ENCODE data around the gene KCNC4. TPM values are rescaled to one million over a fixed set of nuclear protein-coding genes. Genes with fewer than 3 reads are reported as not detected.

Gene KCNC4
- polyA plus RNA-seq, 1 donor from 2014 or later, result 1.8 TPM

DNA sequence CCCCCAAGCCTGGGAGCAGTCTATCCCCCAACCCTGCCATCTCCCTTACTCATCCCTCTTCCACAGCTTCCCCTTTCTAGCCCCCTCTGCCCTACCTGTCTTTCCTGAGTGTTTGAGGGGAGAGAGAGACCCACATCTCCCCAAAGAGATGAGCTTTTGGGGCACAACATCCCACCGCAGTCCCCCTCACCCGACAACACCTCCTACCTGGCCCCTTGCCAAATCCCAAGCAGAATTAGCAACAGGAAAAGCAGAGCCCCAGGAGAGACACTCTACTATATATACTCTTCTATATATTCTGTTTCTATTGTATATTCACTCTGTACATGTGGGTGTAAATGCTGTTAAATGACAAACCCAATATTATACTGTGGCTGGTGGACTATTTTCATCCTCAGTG lies 9.9 kb upstream of the KCNC4 start:
- Mint-ChIP-seq H3K27me3 (peaks cover 2% of the 10 kb centered on the region), H3K36me3 (peaks cover 2% of the 10 kb centered on the region), H3K27ac (no peak overlapping the region), H3K4me3 (no peak overlapping the region), H3K9me3 (no peaks in the 10 kb centered on the region), H3K4me1 (peaks cover 2 to 6% (median 6%) of the 10 kb centered on the region in 3 donors)

DNA sequence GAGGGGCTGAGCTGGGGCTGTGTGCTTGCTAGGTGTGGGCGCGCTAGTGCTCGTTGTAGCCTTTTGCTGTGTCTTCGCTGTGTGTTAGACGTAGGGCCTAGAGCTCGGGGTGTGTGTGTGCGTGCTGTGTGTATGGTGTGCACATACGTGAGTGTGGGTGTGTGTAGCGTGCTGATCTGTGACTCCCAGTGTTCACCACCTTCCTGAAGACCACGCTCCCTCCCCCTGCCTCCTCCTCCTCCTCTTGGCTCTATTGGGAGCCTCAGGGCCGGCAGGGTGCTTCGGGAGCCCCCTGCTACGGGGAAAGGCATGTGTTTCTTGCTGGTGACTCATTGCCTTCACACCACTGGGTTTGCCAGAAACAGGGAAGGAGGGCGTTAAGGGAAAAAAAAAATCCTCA lies 9.4 kb upstream of the KCNC4 start:
- peaks cover 2 to 6% (median 6%) of the 10 kb centered on the region in 3 donors for H3K4me1 Mint-ChIP-seq
- no peaks in the 10 kb centered on the region for H3K9me3 Mint-ChIP-seq
- H3K36me3 Mint-ChIP-seq, result peaks cover 2% of the 10 kb centered on the region
- H3K27ac Mint-ChIP-seq, result no peak overlapping the region
- H3K27me3 Mint-ChIP-seq, result peaks cover 2% of the 10 kb centered on the region
- H3K4me3 Mint-ChIP-seq, result no peak overlapping the region

DNA sequence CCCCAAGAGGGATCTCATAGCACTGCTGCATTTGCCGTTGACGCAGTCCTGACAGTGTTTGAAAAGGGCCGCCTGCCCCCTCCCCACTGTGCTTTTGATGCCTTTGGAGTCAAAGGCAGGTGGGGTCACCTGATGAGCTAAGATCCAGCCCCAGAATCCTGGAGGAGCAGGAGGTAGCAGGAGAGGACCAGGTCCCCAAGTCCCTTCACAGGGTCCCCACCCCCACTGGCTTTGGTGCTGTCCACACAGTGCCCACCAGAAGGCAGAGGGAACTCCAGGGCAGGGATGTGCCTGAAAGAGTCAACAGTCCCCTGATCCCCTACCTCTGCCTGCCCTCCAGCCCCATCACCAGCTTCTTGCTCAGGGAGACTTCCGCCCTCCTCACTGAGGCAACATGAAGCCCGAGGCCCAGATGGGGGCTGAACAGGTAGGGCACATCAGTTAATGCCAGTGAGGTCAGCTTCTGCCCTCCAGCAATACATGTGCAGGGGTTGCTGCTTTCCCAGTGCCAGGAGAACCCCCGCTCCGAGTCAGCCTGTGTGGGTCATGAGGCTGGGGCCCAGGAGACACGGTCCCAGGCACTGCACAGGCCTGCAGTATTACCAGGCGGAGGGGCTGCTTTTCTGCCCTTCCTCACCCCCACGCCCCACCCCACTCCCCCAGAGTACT lies 8.8 kb upstream of the KCNC4 start:
- H3K9me3 Mint-ChIP-seq, result no peaks in the 10 kb centered on the region
- peaks cover 2% of the 10 kb centered on the region for H3K27me3 Mint-ChIP-seq
- H3K36me3 Mint-ChIP-seq, result peaks cover 2% of the 10 kb centered on the region
- H3K4me1 Mint-ChIP-seq, result peaks cover 2 to 6% (median 6%) of the 10 kb centered on the region in 3 donors
- no peak overlapping the region for H3K4me3 Mint-ChIP-seq
- H3K27ac Mint-ChIP-seq, result no peak overlapping the region

DNA sequence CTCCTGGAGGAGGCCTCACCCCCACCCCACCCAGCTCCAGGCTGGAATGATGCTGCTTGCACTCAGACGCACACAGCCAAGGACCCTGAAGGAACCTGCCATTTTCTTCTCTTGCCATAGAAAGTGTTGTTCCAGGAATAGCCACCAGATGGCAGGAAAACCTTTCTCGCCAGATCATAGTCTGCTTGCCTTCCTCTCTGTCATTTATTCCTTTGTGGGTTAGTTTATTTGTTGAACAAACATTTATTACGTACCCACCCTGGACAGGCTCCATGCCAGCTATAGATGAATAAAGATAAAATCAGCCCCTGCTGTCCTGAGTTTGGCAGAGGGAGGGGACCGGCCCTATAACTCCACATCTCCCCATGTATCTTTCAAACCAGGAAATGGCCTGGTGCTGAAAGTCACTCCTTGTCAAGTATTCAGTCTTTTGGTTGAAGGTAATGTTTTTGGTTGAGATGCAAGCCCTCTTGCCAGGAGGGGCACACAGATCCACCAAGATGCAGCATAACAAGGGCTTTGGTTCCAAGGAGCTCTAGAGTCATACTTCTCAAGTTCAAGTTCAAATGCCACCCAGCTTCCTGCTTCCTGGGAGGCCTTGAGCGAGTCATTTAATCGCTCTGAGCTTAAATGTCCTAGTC lies 7.0 kb upstream of the KCNC4 start:
- peak overlapping the region in 1 of 4 donors; percentile 40 for H3K4me3 Mint-ChIP-seq
- no peaks in the 10 kb centered on the region for H3K9me3 Mint-ChIP-seq
- peaks cover 3 to 12% (median 6%) of the 10 kb centered on the region in 3 donors for H3K4me1 Mint-ChIP-seq
- H3K27me3 Mint-ChIP-seq, result no peaks in the 10 kb centered on the region
- H3K36me3 Mint-ChIP-seq, result peaks cover 2% of the 10 kb centered on the region
- H3K27ac Mint-ChIP-seq, result peak overlapping the region in 2 of 3 donors; percentile 11 to 23

DNA sequence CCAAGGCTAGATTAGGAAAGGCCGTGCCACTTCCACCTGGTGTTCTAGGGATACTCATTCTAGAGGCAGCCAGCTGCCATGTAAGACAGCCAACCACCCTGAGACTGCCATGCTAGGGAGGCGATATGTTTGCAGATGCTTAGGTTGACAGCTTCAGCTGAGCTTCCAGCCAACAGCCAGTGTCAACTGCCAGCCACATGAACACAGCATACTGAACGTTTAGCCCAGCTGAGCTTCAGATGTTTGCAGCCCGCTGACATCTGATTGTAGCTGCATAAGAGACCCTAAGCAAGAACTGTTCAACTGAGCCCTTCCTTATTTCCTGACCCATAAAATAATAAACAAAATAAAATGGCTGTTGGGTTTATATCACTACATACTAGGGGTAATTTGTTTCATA lies 5.0 kb upstream of the KCNC4 start:
- Mint-ChIP-seq H3K9me3 (no peaks in the 10 kb centered on the region), H3K36me3 (peaks cover 1% of the 10 kb centered on the region), H3K4me3 (no peak overlapping the region), H3K4me1 (peaks cover 11 to 15% (median 15%) of the 10 kb centered on the region in 3 donors), H3K27ac (no peak overlapping the region), H3K27me3 (no peaks in the 10 kb centered on the region)

DNA sequence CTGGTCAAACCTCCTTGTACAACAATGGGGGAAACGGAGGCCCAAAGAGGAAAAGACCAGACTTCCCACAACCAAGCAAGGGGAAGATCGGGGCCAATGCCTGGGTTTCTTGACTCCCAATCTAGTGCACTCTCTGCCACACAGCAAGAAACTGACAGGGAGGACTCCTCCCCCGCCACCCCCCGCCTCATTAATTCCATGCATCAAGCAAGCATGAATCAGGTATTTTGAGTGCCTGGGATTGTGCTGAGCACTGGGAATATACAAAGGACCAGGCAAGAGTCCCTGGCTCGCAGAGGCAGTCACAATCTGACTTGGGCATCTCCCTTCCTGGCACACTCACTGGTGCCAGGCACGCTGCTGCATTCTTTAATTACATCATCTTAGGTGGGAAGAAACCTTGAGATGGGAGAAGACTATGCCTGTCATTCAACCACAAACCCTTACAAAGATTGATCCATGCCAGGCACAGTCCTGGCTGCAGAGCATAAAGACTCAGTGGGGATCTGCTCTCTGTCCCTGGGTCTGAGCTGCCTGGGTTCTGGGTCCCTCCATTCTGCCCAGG lies 4.4 kb upstream of the KCNC4 start:
- H3K9me3 Mint-ChIP-seq, result no peaks in the 10 kb centered on the region
- H3K27ac Mint-ChIP-seq, result no peak overlapping the region
- H3K4me3 Mint-ChIP-seq, result no peak overlapping the region
- H3K27me3 Mint-ChIP-seq, result no peaks in the 10 kb centered on the region
- peaks cover 11 to 15% (median 15%) of the 10 kb centered on the region in 3 donors for H3K4me1 Mint-ChIP-seq
- H3K36me3 Mint-ChIP-seq, result no peaks in the 10 kb centered on the region

DNA sequence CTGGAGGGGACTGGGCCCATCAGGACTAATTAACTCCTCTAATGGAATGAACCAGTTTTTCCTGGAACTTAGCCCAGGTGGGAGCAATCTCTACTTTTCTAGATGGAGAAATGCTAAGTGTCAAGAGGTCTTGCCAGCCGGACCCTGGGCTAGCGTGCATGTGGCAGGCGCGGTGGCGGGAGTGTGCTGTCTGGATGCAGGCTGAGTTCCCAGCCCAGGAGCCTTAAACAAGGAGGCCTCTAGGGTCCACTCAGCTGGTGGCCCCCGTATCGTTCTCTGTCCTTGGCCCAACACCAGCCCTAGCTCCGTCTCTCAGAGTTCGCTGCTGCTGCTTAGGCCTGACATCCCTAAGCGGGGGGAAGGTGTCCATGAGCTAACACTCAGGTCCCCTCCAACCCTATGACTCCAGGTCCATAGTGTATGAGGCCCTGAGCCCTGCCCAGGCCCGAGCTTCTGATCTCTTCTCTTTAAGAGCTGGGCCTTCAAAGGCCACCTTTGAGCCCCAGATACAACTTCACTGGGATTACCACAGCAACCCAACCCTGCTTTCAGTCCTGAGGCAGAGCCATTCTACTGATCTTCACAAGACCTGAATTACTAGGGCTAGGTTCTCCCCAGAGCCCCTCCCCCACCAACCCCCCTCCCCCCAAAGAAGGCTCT lies 3.7 kb upstream of the KCNC4 start:
- H3K27ac Mint-ChIP-seq, result no peak overlapping the region
- no peaks in the 10 kb centered on the region for H3K27me3 Mint-ChIP-seq

DNA sequence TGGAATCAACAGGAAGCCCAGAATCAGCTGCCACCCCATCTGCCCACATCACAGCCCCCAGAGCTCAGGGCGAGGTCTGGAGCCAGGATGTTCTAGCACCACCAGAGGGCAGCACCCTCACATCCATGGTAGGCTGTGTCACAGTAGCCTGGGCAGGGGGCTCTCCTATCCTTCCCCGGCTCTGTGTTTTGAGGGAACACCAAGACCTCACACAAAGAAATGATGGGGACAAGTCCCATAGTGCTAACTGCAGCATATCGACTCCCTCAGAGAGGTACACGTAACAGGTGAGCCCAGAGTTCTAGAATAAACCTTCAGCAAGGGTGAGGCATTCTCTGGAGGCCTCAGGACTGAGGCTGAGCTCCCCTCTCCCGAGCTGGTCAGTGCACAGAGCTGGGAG lies 2.3 kb upstream of the KCNC4 start:
- Mint-ChIP-seq H3K9me3 (peaks cover 0 to 2% (median 0%) of the 10 kb centered on the region in 3 donors), H3K36me3 (no peaks in the 10 kb centered on the region), H3K27ac (peak overlapping the region; percentile 18 to 95 (median 59)), H3K27me3 (no peaks in the 10 kb centered on the region), H3K4me3 (peak overlapping the region in 1 of 4 donors; percentile 74), H3K4me1 (peaks cover 16 to 18% (median 18%) of the 10 kb centered on the region in 3 donors)

More for the DNA sequence above, 3.7 kb upstream of the KCNC4 start:
- Mint-ChIP-seq H3K9me3 (peaks cover 0 to 2% (median 0%) of the 10 kb centered on the region in 3 donors), H3K4me1 (peaks cover 12 to 15% (median 15%) of the 10 kb centered on the region in 3 donors), H3K36me3 (no peaks in the 10 kb centered on the region), H3K4me3 (peak overlapping the region in 1 of 4 donors; percentile 74)

DNA sequence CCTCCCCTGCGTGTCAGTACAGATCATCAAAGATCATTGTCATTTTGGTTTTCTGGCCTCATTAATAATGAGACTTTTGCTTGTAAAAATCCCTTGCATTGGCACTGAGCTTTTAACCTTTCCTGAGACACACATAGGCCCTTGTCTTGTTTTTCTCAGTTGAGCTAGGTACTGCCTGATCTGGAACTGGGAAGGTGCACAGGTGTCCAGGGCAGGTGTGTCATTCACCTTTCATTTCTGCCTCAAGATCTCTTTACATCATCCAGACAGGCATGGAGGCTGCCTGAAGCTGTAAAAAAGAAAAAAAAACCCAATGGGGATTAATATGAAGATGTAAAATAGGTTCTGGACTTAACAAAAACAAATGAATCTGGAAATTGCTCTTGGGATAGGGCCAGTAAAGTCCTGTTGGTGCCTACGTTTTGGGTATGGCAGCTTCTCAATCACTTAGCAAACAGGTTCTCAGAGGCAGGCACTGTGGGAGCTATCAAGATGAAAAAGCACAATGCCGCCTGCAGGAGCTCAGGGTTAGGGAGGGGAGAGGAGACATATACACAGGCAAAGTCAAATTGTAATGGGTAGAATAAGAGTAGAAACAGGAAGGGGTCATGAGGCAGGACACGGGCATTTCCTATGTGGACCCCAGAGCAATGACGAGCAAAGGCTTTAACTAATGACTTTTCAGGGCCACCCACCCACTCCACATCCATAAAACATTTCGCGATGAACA lies 1.0 kb upstream of the KCNC4 start:
- Mint-ChIP-seq H3K4me3 (peak overlapping the region; percentile 74 to 96 (median 90)), H3K36me3 (no peaks in the 10 kb centered on the region), H3K4me1 (peaks cover 13 to 21% (median 19%) of the 10 kb centered on the region in 3 donors), H3K27me3 (no peaks in the 10 kb centered on the region), H3K27ac (peak overlapping the region in 2 of 3 donors; percentile 95), H3K9me3 (peaks cover 0 to 2% (median 0%) of the 10 kb centered on the region in 3 donors)

DNA sequence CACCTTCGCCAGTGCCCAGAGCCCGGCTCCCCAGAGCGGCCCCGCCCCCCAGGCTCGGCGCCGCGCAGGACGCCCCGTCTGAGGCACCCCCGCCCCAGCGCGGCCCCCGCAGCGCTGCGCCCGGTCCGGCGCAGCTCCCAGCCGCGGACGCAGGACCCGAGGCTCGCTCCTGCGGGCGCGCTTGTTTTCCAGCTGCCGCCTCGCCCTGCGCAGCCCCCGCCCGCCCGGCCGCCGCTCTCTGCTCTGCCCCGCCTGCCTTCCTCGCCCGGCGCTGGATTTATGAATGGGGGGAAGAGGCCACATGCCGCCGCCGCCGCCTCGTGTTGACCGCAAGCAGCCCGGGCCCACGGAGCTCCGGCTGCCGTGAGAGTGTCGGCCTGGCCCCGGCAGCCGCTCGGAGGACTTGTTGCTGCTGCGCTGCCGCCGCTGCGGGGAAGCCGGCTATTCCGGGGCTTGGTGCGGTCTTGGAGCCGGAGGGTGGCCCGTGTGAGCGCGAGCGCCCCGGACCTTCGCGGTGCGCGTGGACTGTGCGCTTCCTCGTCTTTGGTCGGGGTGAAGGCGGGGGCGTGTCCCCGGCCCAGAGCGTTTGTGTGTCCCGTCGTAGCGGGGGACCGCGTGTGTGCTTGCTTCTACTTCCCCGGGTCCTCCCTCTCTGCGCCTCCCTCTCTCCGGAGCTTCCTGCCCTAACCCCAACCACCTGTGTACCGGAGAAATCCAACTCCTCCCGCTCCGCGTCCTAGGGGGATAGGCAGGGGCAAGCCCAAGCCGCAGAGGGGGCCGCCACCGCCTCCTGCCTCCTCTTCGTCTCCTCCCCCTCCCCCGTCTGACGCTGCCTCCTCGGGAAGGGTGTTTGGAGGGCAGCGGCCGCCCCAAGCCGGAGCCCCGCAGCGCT lies 736 bp downstream of the KCNC4 start:
- H3K9me3 Mint-ChIP-seq, result peaks cover 0 to 2% (median 0%) of the 10 kb centered on the region in 3 donors
- no peaks in the 10 kb centered on the region for H3K36me3 Mint-ChIP-seq
- H3K27me3 Mint-ChIP-seq, result no peaks in the 10 kb centered on the region
- H3K4me1 Mint-ChIP-seq, result peaks cover 19 to 26% (median 23%) of the 10 kb centered on the region in 3 donors
- peak overlapping the region; percentile 84 to 96 (median 95) for H3K27ac Mint-ChIP-seq
- H3K4me3 Mint-ChIP-seq, result peak overlapping the region; percentile 87 to 96 (median 96)

DNA sequence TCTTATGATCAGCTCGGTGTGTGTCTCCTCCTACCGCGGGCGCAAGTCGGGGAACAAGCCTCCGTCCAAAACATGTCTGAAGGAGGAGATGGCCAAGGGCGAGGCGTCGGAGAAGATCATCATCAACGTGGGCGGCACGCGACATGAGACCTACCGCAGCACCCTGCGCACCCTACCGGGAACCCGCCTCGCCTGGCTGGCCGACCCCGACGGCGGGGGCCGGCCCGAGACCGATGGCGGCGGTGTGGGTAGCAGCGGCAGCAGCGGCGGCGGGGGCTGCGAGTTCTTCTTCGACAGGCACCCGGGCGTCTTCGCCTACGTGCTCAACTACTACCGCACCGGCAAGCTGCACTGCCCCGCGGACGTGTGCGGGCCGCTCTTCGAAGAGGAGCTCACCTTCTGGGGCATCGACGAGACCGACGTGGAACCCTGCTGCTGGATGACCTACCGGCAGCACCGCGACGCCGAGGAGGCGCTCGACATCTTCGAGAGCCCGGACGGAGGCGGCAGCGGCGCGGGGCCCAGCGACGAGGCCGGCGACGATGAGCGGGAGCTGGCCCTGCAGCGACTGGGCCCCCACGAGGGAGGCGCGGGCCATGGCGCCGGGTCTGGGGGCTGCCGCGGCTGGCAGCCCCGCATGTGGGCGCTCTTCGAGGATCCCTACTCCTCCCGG lies 1.5 kb downstream of the KCNC4 start:
- peak overlapping the region; percentile 87 to 96 (median 96) for H3K4me3 Mint-ChIP-seq
- no peaks in the 10 kb centered on the region for H3K27me3 Mint-ChIP-seq
- H3K27ac Mint-ChIP-seq, result peak overlapping the region; percentile 84 to 96 (median 95)
- H3K9me3 Mint-ChIP-seq, result peaks cover 0 to 2% (median 0%) of the 10 kb centered on the region in 3 donors
- no peaks in the 10 kb centered on the region for H3K36me3 Mint-ChIP-seq
- peaks cover 19 to 28% (median 23%) of the 10 kb centered on the region in 3 donors for H3K4me1 Mint-ChIP-seq

DNA sequence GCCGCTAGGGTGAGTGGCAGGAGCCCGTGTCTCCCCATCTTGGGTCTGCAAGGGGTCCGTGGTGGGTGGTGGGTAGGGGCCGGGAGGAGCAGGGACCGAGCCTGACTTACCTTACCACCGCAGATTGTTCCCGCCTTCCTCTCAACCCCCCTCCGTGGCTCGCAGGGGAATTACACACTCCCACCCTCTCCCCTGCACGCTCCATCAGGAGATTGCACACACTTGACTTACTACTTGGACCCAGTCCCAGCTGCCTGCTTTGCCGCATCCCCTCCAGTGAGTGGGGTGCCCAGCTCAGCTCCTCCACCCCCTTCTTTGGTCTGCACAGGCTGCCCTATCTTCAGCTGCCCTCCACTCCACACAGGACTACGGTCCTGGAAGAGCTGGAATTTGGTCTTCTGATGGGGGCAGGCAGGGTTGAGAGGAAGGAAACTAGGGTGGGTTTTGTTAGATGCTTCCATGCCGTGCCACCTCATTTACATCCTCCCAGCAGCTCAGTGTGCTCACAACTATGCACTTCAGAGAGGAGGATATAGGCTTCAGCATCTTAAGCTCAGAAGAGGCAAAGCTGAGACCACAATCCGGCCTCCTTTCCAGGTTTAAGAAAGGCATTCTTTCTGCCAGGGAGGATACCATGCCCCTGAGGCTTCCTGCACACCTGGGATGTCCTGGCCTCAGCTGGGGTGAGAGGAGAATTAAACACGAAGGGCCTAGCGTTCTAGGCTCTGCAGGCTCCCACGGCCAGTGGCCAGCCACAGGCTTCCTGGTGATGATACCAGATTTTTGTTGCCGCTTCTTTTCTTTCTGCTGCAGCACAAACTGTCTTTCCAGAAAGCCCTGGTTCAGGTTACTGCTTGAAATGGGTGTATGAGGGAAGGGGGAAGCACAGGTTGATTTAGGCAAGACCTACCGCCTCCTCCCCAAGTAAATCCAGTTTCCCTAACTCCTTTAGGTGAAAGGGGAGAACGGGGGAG lies 2.3 kb downstream of the KCNC4 start:
- H3K36me3 Mint-ChIP-seq, result no peaks in the 10 kb centered on the region
- H3K27me3 Mint-ChIP-seq, result no peaks in the 10 kb centered on the region
- H3K27ac Mint-ChIP-seq, result peak overlapping the region in 2 of 3 donors; percentile 88 to 89
- H3K4me1 Mint-ChIP-seq, result peaks cover 19 to 28% (median 26%) of the 10 kb centered on the region in 3 donors
- H3K4me3 Mint-ChIP-seq, result peak overlapping the region; percentile 71 to 95 (median 92)
- peaks cover 0 to 2% (median 0%) of the 10 kb centered on the region in 3 donors for H3K9me3 Mint-ChIP-seq

Measured in IgD-negative memory B cell (primary cell).